Measurements from ENCODE around the gene SGF29. TPM values are rescaled to one million over a fixed set of nuclear protein-coding genes. Genes with fewer than 3 reads are reported as not detected.
"Not testable (repeated sequence)": the region's sequence is repeated elsewhere in the genome, so short reads cannot be mapped to it uniquely, and the experiment has no call there.

SGF29 gene
- total RNA-seq, 2 donors from 2014 or later, result 49.7 to 53.7 TPM

DNA sequence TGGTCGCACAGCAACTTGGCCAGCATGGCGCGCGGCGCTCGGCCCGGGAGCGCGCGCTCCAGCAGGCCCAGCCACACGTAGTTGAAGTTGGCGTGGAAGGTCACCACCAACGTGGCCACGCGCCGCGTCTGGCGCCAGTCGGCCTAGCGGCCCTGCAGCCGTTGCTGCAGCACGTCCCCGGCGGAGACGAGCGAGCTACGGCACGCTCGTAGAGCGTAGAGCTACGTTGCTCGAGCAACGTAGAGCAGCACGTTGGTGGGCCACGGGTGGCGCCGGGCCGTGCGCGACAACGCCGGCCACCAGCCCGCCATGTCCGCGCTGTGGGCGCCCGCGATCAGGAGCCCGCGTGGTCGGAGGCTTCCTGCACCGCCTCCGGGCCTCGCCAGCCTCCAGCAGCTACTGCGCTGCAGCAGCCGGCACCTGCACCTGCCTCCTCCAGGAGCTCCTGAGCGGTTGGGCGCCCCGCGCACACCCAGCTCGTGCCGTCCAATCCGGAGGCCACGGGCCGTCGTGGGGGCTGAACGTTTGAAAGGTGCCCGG lies 69.5 kb downstream of the SGF29 start:
- no peaks in the 10 kb centered on the region for H3K9me3 ChIP-seq (ENCODE audit: control insufficient read depth, low read length, poor library complexity, severe bottlenecking)
- Mint-ChIP-seq H3K27me3 (no peaks in the 10 kb centered on the region), H3K36me3 (ENCODE audit: low read depth) (no peaks in the 10 kb centered on the region), H3K4me3 (peak overlapping the region; percentile 86), H3K27ac (no peak overlapping the region), H3K4me1 (peaks cover 16% of the 10 kb centered on the region)
- ATAC-seq (peak; percentile 96), DNase-seq (peak in 2 of 3 donors; percentile 32 to 54)

DNA sequence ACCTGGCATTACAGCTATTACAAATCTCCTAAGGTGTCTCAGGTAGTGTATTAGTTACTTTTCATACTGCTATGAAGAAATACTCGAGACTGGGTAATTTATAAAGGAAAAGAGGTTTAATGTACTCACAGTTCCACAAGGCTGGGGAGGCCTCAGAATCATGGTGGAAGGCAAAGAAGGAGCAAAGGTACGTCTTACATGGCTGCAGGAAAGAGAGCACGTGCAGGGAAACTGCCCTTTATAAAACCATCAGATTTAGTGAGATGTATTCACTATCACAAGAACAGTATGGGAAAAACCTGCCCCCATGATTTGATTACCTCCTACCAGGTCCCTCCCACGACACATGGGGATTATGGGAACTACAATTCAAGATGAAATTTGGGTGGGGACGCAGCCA lies 77.2 kb downstream of the SGF29 start:
- ATAC-seq; H3K36me3 Mint-ChIP-seq (ENCODE audit: low read depth); H3K27me3 Mint-ChIP-seq; H3K4me3 Mint-ChIP-seq; H3K27ac Mint-ChIP-seq; H3K4me1 Mint-ChIP-seq; H3K9me3 ChIP-seq (ENCODE audit: control insufficient read depth, low read length, poor library complexity, severe bottlenecking); DNase-seq: not testable (repeated sequence)

GRCh38 chr16:28636093-28636823 lies 82.5 kb downstream of the SGF29 start:
- H3K4me1 Mint-ChIP-seq; ATAC-seq; H3K27me3 Mint-ChIP-seq; H3K36me3 Mint-ChIP-seq (ENCODE audit: low read depth); H3K27ac Mint-ChIP-seq; H3K9me3 ChIP-seq (ENCODE audit: control insufficient read depth, low read length, poor library complexity, severe bottlenecking); DNase-seq; H3K4me3 Mint-ChIP-seq: not testable (repeated sequence)

GRCh38 chr16:28637765-28638164 lies 84.0 kb downstream of the SGF29 start, which contains the start of gene NPIPB8:
NPIPB8 (plus strand) TSS chr16:28638065; CDS start chr16:28638361, 296 bp downstream.
- not testable (repeated sequence) for H3K36me3 Mint-ChIP-seq (ENCODE audit: low read depth); DNase-seq; ATAC-seq; H3K4me1 Mint-ChIP-seq; H3K4me3 Mint-ChIP-seq; H3K27me3 Mint-ChIP-seq; H3K27ac Mint-ChIP-seq; H3K9me3 ChIP-seq (ENCODE audit: control insufficient read depth, low read length, poor library complexity, severe bottlenecking)

DNA sequence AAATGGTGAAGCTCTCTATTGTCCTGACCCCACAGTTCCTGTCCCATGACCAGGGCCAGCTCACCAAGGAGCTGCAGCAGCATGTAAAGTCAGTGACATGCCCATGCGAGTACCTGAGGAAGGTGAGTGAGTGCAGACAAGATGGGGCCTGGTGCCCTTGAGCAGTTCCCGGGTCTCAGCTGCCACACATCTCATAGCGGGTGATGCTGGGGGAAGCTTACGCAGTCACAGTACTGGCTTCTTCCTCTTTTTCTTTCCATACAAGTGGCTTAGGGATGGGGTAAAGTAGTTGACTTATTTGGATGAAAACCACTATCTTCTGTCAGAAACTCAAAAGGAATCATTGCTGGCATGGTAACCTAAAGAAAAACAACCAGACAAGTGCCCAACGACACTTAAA lies 84.6 kb downstream of the SGF29 start:
- H3K9me3 ChIP-seq (ENCODE audit: control insufficient read depth, low read length, poor library complexity, severe bottlenecking); H3K27me3 Mint-ChIP-seq; ATAC-seq; H3K36me3 Mint-ChIP-seq (ENCODE audit: low read depth); DNase-seq; H3K4me1 Mint-ChIP-seq; H3K4me3 Mint-ChIP-seq; H3K27ac Mint-ChIP-seq: not testable (repeated sequence)

GRCh38 chr16:28639959-28640358 lies 86.2 kb downstream of the SGF29 start:
- ATAC-seq; DNase-seq; H3K4me1 Mint-ChIP-seq; H3K36me3 Mint-ChIP-seq (ENCODE audit: low read depth); H3K9me3 ChIP-seq (ENCODE audit: control insufficient read depth, low read length, poor library complexity, severe bottlenecking); H3K4me3 Mint-ChIP-seq; H3K27ac Mint-ChIP-seq; H3K27me3 Mint-ChIP-seq: not testable (repeated sequence)

Other genes with a start within 250 kb of the SGF29 start
- 1 to 10 TPM; 3.2 to 5.9 TPM for gene NPIPB6, start 190.4 kb upstream of the SGF29 start, total RNA-seq
- gene EIF3CL, start 150.1 kb upstream of the SGF29 start, total RNA-seq, result 10 to 100 TPM; 23.8 to 30.3 TPM
- gene NPIPB7, start 81.6 kb upstream of the SGF29 start, total RNA-seq, result not detected
- gene CLN3, start 61.8 kb upstream of the SGF29 start, total RNA-seq, result 10 to 100 TPM; 44.6 to 57.1 TPM
- 10 to 100 TPM; 12.6 to 13.6 TPM for gene APOBR, start 59.3 kb upstream of the SGF29 start, total RNA-seq
- not detected for gene IL27, start 47.1 kb upstream of the SGF29 start, total RNA-seq
- under 1 TPM; 0.07 to 0.13 TPM for gene NUPR1, start 14.9 kb upstream of the SGF29 start, total RNA-seq
- gene SULT1A2, start 43.1 kb downstream of the SGF29 start, total RNA-seq, result under 1 TPM in 1 of 2 donors, not detected in 1; 0.22 TPM
- gene SULT1A1, start 56.1 kb downstream of the SGF29 start, total RNA-seq, result 10 to 100 TPM; 10.6 to 14.4 TPM
- gene NPIPB8, start 84.1 kb downstream of the SGF29 start, total RNA-seq, result 1 to 10 TPM in 1 of 2 donors, not detected in 1; 1.2 TPM
- gene EIF3C, start 157.5 kb downstream of the SGF29 start, total RNA-seq, result 100 to 1,000 TPM; 257 to 259 TPM
- 1 to 10 TPM; 1.4 to 6.6 TPM for gene NPIPB9, start 197.9 kb downstream of the SGF29 start, total RNA-seq

Measured in T-helper 17 cell (primary cell).